ENCODE data around the gene MEIKIN.
"Not testable (repeated sequence)": the region's sequence is repeated elsewhere in the genome, so short reads cannot be mapped to it uniquely, and the experiment has no call there.

Gene MEIKIN

DNA sequence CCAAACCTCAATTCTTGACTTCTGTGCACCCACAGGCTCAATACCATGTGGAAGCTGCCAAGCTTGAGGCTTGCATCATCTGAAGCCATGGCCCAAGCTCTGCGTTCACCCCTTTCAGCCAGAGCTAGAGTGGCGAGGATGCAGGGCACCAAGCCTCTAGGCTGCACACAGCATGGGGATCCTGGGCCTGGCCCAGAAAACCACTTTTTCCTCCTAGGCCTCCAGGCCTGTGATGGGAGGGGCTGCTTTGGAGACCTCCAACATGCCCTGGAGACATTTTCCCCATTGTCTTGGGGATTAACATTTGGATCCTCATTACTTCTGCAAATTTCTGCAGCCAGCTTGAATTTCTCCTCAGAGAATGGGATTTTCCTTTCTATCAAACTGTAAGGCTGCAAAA, 112.8 kb downstream of the MEIKIN start:
- H3K27ac ChIP-seq (ENCODE audit: low read length); H3K36me3 ChIP-seq (ENCODE audit: control insufficient read depth, low read depth, low read length); H3K27me3 ChIP-seq (ENCODE audit: control insufficient read depth, insufficient read depth, low read length); H3K4me1 ChIP-seq (ENCODE audit: control insufficient read depth, low read depth, low read length); H3K9ac ChIP-seq (ENCODE audit: low read length); H3K4me3 ChIP-seq (ENCODE audit: low read length); H3K9me3 ChIP-seq (ENCODE audit: control insufficient read depth, low read depth, low read length): not testable (repeated sequence)

DNA sequence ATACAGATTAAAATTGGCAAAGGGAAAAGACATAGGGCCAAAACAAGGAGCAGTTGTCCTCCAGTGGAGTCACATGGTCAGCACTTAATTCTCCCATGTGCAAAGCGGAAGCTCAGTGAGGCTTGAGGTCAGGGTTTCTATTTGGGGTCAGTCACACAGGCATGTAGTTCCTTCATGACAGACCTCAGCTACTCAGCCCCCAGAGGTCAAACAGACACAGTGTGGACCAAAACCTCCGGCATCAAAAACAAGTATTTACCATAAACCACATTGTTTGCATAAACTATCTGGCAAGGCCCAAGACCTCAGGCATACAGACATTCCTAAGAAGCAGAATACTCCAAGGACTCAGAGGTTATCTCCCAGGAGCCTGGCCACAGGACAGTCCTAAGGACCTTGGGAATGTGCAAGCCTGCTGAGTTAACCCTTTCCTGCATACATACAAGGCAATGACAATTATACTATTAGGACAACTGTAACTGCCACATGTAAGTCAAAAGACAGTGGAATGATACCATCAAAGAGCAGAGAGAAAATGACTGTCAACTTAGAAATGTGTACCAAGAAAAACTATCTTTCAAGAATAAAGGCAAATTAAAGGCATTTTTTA, 120.0 kb downstream of the MEIKIN start:
- no peak overlapping the region for H3K4me3 ChIP-seq (ENCODE audit: low read length)
- no peaks in the 10 kb centered on the region for H3K9me3 ChIP-seq (ENCODE audit: control insufficient read depth, low read depth, low read length)
- H3K4me1 ChIP-seq (ENCODE audit: control insufficient read depth, low read depth, low read length) = no peaks in the 10 kb centered on the region
- H3K9ac ChIP-seq (ENCODE audit: low read length) = no peak overlapping the region
- H3K27me3 ChIP-seq (ENCODE audit: control insufficient read depth, insufficient read depth, low read length) = no peaks in the 10 kb centered on the region
- H3K36me3 ChIP-seq (ENCODE audit: control insufficient read depth, low read depth, low read length) = no peaks in the 10 kb centered on the region
- no peak overlapping the region for H3K27ac ChIP-seq (ENCODE audit: low read length)

DNA sequence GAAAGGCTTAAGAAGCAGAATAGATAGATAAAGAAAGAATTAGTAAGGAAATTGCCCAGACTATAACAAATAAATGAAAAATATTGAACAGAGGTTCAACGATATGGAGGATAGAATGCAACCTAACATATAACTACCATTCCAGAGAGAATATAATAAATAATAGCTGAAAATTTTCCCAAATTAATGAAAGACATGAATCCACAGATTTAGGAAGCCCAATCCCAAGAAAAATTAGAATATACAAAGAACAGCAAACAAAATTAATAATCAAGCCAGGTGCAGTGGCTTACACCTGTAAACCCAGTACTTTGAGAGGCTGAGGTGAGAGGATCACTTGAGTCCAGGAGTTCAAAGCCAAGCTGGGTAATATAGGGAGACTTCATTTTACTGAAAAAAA, 120.8 kb downstream of the MEIKIN start:
- no peak overlapping the region for H3K9ac ChIP-seq (ENCODE audit: low read length)
- H3K36me3 ChIP-seq (ENCODE audit: control insufficient read depth, low read depth, low read length) = no peaks in the 10 kb centered on the region
- H3K27me3 ChIP-seq (ENCODE audit: control insufficient read depth, insufficient read depth, low read length) = no peaks in the 10 kb centered on the region
- no peaks in the 10 kb centered on the region for H3K9me3 ChIP-seq (ENCODE audit: control insufficient read depth, low read depth, low read length)
- H3K27ac ChIP-seq (ENCODE audit: low read length) = no peak overlapping the region
- H3K4me3 ChIP-seq (ENCODE audit: low read length) = no peak overlapping the region
- no peaks in the 10 kb centered on the region for H3K4me1 ChIP-seq (ENCODE audit: control insufficient read depth, low read depth, low read length)

DNA sequence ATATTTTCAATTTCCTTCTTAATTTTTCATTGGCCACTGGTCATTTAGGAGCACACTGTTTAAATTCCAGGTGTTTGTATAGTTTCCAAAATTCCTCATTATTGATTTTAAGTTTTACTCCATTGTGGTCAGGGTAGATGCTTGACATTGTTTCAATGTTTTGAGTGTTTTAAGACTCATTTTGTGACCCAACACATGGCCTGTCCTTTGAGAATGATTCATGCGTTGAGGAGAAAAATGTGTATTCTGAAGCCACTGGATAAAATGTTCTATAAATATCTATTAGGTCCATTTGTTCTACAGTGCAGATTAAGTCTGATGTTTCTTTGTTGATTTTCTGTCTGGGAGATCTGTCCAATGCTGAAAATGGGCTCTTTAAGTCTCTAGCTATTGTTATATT, 124.2 kb downstream of the MEIKIN start:
- Histone ChIP-seq H3K36me3 (ENCODE audit: control insufficient read depth, low read depth, low read length) (no peaks in the 10 kb centered on the region), H3K9ac (ENCODE audit: low read length) (no peak overlapping the region), H3K4me3 (ENCODE audit: low read length) (no peak overlapping the region), H3K27me3 (ENCODE audit: control insufficient read depth, insufficient read depth, low read length) (no peaks in the 10 kb centered on the region), H3K4me1 (ENCODE audit: control insufficient read depth, low read depth, low read length) (no peaks in the 10 kb centered on the region), H3K9me3 (ENCODE audit: control insufficient read depth, low read depth, low read length) (no peaks in the 10 kb centered on the region), H3K27ac (ENCODE audit: low read length) (no peak overlapping the region)

DNA sequence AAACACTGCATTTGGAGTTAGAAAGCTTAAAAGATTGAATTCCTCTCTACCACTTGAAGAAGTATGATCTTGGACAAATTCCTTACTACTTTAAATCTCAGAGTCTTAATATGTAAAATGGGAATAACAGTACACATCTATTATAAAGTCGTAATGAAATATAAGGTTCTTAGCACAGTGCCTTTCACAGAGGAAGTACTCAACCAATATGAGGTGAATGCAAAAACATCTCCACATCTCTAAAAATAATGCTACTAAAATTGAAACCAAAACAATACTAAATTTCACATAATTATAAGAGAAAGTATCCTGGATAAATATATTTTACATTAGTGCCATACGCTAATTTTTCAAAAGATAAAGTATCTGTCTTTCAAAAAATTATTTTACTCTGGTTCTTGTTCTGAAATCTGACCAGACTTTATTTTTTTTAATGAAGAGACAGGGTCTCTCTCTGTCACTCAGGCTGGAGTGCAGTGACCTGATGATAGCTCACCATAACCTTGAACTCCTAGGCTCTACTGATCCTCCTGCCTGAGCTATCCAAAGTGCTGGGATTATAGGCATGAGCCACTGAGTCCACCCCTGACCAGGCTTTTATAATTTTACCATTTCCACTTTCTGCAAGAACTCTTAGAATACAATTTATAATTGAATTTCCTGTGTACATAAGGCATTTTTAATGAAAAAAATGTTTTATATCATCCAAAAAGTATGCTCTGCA, 127.3 kb downstream of the MEIKIN start:
- Histone ChIP-seq H3K4me1 (ENCODE audit: control insufficient read depth, low read depth, low read length) (peaks cover 7% of the 10 kb centered on the region), H3K9me3 (ENCODE audit: control insufficient read depth, low read depth, low read length) (no peaks in the 10 kb centered on the region), H3K27ac (ENCODE audit: low read length) (no peak overlapping the region), H3K27me3 (ENCODE audit: control insufficient read depth, insufficient read depth, low read length) (no peaks in the 10 kb centered on the region), H3K9ac (ENCODE audit: low read length) (no peak overlapping the region), H3K36me3 (ENCODE audit: control insufficient read depth, low read depth, low read length) (no peaks in the 10 kb centered on the region), H3K4me3 (ENCODE audit: low read length) (no peak overlapping the region)

DNA sequence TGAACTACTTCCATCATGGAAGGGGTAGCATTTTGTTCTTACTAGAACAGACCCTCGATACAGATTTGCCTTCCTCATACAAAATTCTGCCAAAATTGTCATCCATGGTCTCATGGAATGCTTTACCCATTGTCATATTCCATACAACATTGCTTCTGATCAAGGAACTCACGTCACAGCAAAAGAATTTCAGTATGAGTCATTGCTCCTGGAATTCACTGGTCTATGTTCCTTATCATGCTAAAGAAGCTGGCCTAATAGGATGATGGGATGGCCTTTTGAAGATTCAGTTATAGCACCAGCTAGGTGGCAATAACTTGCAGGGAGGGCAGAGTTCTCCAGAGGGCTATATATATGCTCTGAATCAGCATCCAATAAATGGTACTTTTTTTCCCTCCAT, 130.5 kb downstream of the MEIKIN start:
- Histone ChIP-seq H3K9ac (ENCODE audit: low read length) (no peak overlapping the region), H3K4me1 (ENCODE audit: control insufficient read depth, low read depth, low read length) (peaks cover 7% of the 10 kb centered on the region), H3K27me3 (ENCODE audit: control insufficient read depth, insufficient read depth, low read length) (no peaks in the 10 kb centered on the region), H3K4me3 (ENCODE audit: low read length) (no peak overlapping the region), H3K36me3 (ENCODE audit: control insufficient read depth, low read depth, low read length) (no peaks in the 10 kb centered on the region), H3K9me3 (ENCODE audit: control insufficient read depth, low read depth, low read length) (no peaks in the 10 kb centered on the region), H3K27ac (ENCODE audit: low read length) (no peak overlapping the region)

DNA sequence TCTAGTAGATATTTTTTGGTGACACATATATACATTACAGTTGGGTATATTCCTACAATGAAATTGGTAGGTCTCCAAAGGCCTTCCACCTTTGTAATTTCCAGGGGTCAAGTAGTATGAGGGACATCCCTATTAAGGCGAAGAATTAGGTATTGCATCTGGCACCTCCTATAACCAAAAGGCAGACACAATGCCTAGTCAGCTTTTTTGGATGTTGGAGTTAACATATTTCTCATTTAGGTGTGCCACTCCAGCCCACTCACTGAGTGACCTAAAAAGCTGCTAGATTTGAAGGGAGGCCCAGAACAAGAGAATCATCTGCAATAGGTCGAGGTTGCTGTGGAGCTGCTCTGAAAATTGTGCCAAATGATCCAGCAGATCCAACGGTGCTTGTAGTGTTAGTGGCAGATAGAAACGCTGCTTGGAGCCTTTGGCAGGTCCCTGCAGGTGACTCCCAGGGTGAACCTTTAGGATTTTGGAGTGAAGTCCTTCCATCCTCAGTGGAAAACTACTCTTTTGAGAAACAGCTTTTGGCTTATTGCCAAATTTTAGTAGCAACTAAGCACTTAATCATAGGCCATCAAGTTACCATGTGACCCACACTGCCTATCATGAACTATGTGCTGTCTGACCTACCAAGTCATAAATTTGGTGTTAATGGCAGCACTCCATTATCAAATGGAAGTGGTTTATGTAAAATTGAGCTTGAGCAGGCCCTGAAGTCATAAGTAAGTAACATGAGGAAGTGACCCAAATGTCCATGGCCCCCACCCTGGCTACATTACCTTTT, 132.9 kb downstream of the MEIKIN start:
- Histone ChIP-seq H3K9me3 (ENCODE audit: control insufficient read depth, low read depth, low read length) (no peaks in the 10 kb centered on the region), H3K4me3 (ENCODE audit: low read length) (no peak overlapping the region), H3K27ac (ENCODE audit: low read length) (no peak overlapping the region), H3K36me3 (ENCODE audit: control insufficient read depth, low read depth, low read length) (no peaks in the 10 kb centered on the region), H3K4me1 (ENCODE audit: control insufficient read depth, low read depth, low read length) (peaks cover 7% of the 10 kb centered on the region), H3K9ac (ENCODE audit: low read length) (no peak overlapping the region), H3K27me3 (ENCODE audit: control insufficient read depth, insufficient read depth, low read length) (no peaks in the 10 kb centered on the region)

DNA sequence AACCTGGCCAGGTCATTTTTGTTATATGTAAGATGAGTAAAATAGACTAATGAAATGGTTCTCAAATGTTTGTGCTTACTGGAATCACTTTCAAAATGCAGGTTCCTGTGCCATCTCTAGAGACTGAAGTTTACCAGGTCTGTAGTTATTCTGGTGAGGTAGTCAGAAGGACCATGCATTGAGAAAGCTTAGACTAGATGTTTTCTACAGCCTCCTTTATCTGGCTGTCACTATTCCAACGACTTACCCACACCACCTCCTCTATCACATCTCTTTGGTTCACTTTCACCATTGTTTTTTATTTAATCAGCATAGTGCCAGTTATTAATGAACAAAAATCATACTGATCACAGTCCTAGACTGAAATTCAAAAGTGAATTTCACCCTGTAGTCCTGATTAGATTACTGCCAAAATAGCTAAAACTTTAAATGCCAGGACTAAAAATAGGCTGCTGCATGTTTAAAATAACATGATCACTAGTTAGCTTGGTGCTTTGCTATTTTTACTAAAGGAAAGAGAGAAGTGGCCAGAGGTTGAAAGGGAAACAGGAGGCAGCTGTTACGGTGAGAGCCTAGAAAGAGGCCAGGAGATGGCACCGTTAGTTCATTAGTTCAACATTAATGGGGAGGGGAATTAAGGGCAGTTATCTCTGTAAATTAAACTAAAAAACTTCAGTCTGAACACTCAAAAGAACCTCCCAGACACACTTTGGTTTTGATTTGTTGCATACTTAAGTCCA, 134.8 kb downstream of the MEIKIN start:
- Histone ChIP-seq H3K4me1 (ENCODE audit: control insufficient read depth, low read depth, low read length) (peaks cover 7% of the 10 kb centered on the region), H3K4me3 (ENCODE audit: low read length) (no peak overlapping the region), H3K9me3 (ENCODE audit: control insufficient read depth, low read depth, low read length) (no peaks in the 10 kb centered on the region), H3K36me3 (ENCODE audit: control insufficient read depth, low read depth, low read length) (no peaks in the 10 kb centered on the region), H3K27ac (ENCODE audit: low read length) (no peak overlapping the region), H3K27me3 (ENCODE audit: control insufficient read depth, insufficient read depth, low read length) (no peaks in the 10 kb centered on the region), H3K9ac (ENCODE audit: low read length) (no peak overlapping the region)

DNA sequence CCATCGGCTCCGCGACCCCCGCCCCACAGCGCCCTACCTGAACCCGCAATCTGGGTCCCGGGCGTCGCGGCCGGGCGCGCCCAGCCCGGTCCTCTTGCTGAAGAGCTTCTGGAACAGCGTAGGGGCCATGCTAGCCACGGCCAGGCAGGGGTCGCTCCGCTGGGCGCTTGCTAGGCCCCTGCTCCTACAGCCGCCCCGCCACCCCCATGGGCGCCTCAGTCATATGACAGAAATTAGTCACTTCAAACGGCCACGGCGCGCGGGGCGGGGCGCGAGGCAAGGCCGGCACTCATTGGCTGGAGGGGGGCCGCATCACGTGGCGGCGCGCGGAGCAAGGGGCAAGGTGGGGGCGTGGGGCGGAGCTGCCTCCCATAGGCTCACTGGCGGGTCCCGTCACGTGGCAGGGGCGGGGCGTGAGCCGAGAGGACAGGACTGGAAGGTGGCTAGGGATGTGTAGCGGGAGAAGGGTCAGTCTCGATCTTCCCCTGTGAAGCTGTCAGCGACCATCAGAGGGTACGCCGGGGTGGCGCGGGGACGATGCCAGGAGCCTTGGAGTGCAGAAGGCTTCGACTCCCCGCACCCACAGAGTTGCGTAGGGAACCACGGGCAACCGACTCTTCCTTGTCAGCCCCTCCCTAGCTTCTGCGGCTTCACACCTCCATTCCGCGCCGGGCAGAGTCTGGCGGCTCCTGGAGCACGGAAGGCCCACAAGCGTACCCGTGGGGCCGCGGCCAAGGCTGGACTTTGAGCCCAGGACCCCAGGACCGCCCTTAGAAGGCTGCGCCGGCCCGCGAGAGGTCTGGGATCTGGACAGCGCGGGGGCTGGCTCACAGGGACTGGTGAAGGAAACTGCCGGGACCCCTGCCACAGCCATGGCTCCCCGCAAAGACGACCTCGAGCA, 148.4 kb downstream of the MEIKIN start, which contains the start of gene FNIP1:
FNIP1 (minus strand) TSS at position 225 of the 901 bp plus-strand sequence; CDS start at position 129, 96 bp downstream.
- Histone ChIP-seq H3K27ac (ENCODE audit: low read length) (no peak within 1 kb of the TSS), H3K9me3 (ENCODE audit: control insufficient read depth, low read depth, low read length) (no peaks in the 10 kb centered on the region), H3K4me3 (ENCODE audit: low read length) (peak within 1 kb of the TSS; percentile 79), H3K36me3 (ENCODE audit: control insufficient read depth, low read depth, low read length) (no peaks in the 10 kb centered on the region), H3K4me1 (ENCODE audit: control insufficient read depth, low read depth, low read length) (peaks cover 3% of the 10 kb centered on the region), H3K9ac (ENCODE audit: low read length) (peak within 1 kb of the TSS; percentile 79), H3K27me3 (ENCODE audit: control insufficient read depth, insufficient read depth, low read length) (peaks cover 21% of the 10 kb centered on the region)

DNA sequence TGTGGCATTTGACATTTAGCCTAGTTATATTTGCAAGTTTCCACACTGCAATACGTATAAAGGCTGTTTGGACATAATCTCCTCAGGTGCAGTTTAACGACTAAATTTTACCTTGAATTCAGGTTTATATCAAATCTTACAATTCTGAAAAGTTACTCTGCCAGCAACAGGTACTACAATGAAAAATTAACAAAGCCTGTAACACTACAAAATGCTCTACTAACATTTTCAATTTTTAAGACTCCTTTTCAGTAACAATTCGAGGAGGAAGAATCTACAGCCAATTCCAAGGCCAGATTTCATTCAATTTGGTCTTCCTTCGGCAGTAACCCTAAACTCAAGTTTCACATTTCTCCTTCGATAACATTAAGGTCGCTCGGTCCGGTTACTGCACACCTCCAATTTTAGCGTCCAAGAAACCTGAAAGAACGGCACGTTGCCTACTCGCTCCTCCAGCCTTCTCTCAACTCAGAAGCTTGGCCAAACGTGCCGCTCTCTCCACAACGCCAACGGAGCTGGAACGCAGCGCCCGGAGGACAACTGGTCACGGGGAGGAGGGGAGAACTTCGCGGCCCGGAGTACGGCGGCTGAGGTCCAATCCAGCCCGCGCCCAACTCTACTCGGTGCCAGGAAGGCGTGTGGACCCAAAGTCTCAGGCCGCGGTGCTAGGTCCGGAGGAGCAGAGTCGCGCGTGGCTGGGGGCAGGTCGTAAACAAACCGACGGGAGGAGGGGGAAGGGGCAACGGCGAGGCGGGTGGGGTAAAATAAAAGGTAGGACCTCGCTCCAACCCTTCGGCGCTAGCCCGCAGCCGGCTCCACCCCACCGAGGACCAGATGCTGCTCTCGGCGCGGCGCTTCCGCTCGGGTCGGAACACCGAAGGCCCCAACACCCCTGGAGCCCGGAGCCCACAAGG, 149.3 kb downstream of the MEIKIN start:
- H3K4me3 ChIP-seq (ENCODE audit: low read length) = peak overlapping the region; percentile 79

More for the DNA sequence above, 149.3 kb downstream of the MEIKIN start:
- peak overlapping the region; percentile 79 for H3K9ac ChIP-seq (ENCODE audit: low read length)
- H3K36me3 ChIP-seq (ENCODE audit: control insufficient read depth, low read depth, low read length) = no peaks in the 10 kb centered on the region
- H3K27ac ChIP-seq (ENCODE audit: low read length) = no peak overlapping the region
- H3K4me1 ChIP-seq (ENCODE audit: control insufficient read depth, low read depth, low read length) = peaks cover 3% of the 10 kb centered on the region
- no peaks in the 10 kb centered on the region for H3K9me3 ChIP-seq (ENCODE audit: control insufficient read depth, low read depth, low read length)
- peaks cover 21% of the 10 kb centered on the region for H3K27me3 ChIP-seq (ENCODE audit: control insufficient read depth, insufficient read depth, low read length)

Measured in iPS-18a (cell line).